Cortex of kidney (tissue), 1 donor: ENCODE data around the gene PRKD1.
"Not testable (repeated sequence)": the region's sequence is repeated elsewhere in the genome, so short reads cannot be mapped to it uniquely, and the experiment has no call there.

ENCODE experiments used
- DNase-seq: peaks from one replicate; lab custom pipeline; 2025; lab: John Stamatoyannopoulos, UW

PRKD1 gene

GRCh38 chr14:29798108-29798663, 129.5 kb downstream of the PRKD1 start:
- no peak for DNase-seq

GRCh38 chr14:29796853-29797252, 130.8 kb downstream of the PRKD1 start:
- no peak for DNase-seq

GRCh38 chr14:29789475-29789874, 138.2 kb downstream of the PRKD1 start:
- no peak for DNase-seq

- no peak for DNase-seq
These were observed 139.6 kb downstream of the PRKD1 start for GRCh38 chr14:29788093-29788492.

- DNase-seq = no peak
These were observed 144.1 kb downstream of the PRKD1 start for GRCh38 chr14:29783556-29783955.

GRCh38 chr14:29782041-29782440, 145.6 kb downstream of the PRKD1 start:
- no peak for DNase-seq

- DNase-seq = not testable (repeated sequence)
These were observed 150.5 kb downstream of the PRKD1 start for GRCh38 chr14:29777142-29777541.

GRCh38 chr14:29773990-29774389, 153.7 kb downstream of the PRKD1 start:
- no peak for DNase-seq

GRCh38 chr14:29763342-29763858, 164.2 kb downstream of the PRKD1 start:
- no peak for DNase-seq

GRCh38 chr14:29759521-29760340, 167.9 kb downstream of the PRKD1 start:
- DNase-seq = no peak

GRCh38 chr14:29757711-29758233, 169.9 kb downstream of the PRKD1 start:
- DNase-seq = no peak

GRCh38 chr14:29757188-29757680, 170.4 kb downstream of the PRKD1 start:
- DNase-seq = no peak

- no peak for DNase-seq
These were observed 171.6 kb downstream of the PRKD1 start for GRCh38 chr14:29756019-29756385.

GRCh38 chr14:29755311-29756018, 172.2 kb downstream of the PRKD1 start:
- no peak for DNase-seq

GRCh38 chr14:29754134-29754533, 173.5 kb downstream of the PRKD1 start:
- DNase-seq = no peak

- no peak for DNase-seq
These were observed 175.3 kb downstream of the PRKD1 start for GRCh38 chr14:29752221-29752923.

GRCh38 chr14:29749829-29750228, 177.8 kb downstream of the PRKD1 start:
- DNase-seq = no peak

- DNase-seq = no peak
These were observed 178.3 kb downstream of the PRKD1 start for GRCh38 chr14:29749327-29749726.

- DNase-seq = no peak
These were observed 181.8 kb downstream of the PRKD1 start for GRCh38 chr14:29745863-29746262.

GRCh38 chr14:29743531-29743930, 184.1 kb downstream of the PRKD1 start:
- no peak for DNase-seq

- DNase-seq = no peak
These were observed 185.7 kb downstream of the PRKD1 start for GRCh38 chr14:29741909-29742401.

GRCh38 chr14:29740491-29740890, 187.2 kb downstream of the PRKD1 start:
- DNase-seq = no peak
